Measurements from ENCODE around the gene CDH13. TPM values are rescaled to one million over a fixed set of nuclear protein-coding genes. Genes with fewer than 3 reads are reported as not detected.

CDH13 gene
- total RNA-seq, 1 donor from 2014 or later = 46.4 TPM

GRCh38 chr16:83318390-83318789 lies 691.6 kb downstream of the CDH13 start:
- Mint-ChIP-seq H3K4me3 (no peak overlapping the region), H3K36me3 (no peaks in the 10 kb centered on the region), H3K27me3 (peaks cover 4% of the 10 kb centered on the region), H3K9me3 (no peaks in the 10 kb centered on the region), H3K27ac (no peak overlapping the region), H3K4me1 (ENCODE audit: unreplicated experiment) (peaks cover 7% of the 10 kb centered on the region)
- no peak for DNase-seq (ENCODE audit: extremely low spot score, unreplicated experiment)
- no peak for TF ChIP-seq CTCF (conservative IDR thresholded peaks at IDR 0.05)

DNA sequence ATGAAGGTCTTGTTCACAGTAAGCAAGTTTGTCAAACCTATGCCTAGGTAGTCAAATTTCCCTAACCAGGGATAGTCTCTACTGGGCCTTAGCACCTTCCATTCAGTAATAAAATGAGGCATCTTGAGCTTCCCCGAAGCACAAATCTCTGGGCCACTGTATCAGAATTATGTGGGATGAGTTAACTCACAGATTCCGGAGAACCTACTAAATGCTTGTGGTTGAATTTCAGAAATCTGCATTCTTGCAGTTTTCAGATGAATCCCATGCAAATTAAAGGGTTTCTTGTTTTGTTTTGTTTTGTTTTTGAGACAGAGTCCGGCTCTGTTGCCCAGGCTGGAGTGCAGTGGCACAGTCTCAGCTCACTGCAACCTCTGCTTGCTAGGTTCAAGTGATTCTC lies 702.2 kb downstream of the CDH13 start:
- Mint-ChIP-seq H3K36me3 (no peaks in the 10 kb centered on the region), H3K9me3 (no peaks in the 10 kb centered on the region), H3K4me3 (no peak overlapping the region), H3K27me3 (peaks cover 4% of the 10 kb centered on the region), H3K27ac (no peak overlapping the region), H3K4me1 (ENCODE audit: unreplicated experiment) (no peaks in the 10 kb centered on the region)
- TF ChIP-seq CTCF (conservative IDR thresholded peaks at IDR 0.05) = no peak
- DNase-seq (ENCODE audit: extremely low spot score, unreplicated experiment) = no peak

DNA sequence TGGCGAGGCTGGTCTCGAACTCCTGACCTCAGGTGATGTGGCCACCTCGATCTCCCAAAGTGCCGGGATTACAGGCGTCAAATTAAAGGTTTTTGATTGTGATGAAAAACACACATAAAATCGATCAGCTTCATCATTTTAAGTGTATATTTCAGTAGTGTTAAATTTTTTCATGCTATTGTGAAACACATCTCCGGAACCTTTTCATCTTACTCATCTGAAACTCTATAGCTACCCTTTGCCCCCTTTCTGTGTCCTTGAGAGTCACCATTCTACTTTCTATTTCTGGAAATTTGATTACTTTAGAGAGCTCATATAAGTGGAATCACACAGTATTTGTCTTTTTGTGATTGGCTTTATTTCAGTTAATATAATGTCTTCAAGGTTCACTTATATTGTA lies 702.7 kb downstream of the CDH13 start:
- no peaks in the 10 kb centered on the region for H3K4me1 Mint-ChIP-seq (ENCODE audit: unreplicated experiment)
- TF ChIP-seq CTCF (conservative IDR thresholded peaks at IDR 0.05) = no peak
- H3K4me3 Mint-ChIP-seq = no peak overlapping the region
- H3K27ac Mint-ChIP-seq = no peak overlapping the region
- H3K9me3 Mint-ChIP-seq = no peaks in the 10 kb centered on the region
- H3K36me3 Mint-ChIP-seq = no peaks in the 10 kb centered on the region
- no peak for DNase-seq (ENCODE audit: extremely low spot score, unreplicated experiment)
- peaks cover 2% of the 10 kb centered on the region for H3K27me3 Mint-ChIP-seq

GRCh38 chr16:83330251-83330650 lies 703.5 kb downstream of the CDH13 start:
- no peak for DNase-seq (ENCODE audit: extremely low spot score, unreplicated experiment)
- no peaks in the 10 kb centered on the region for H3K9me3 Mint-ChIP-seq
- no peaks in the 10 kb centered on the region for H3K4me1 Mint-ChIP-seq (ENCODE audit: unreplicated experiment)
- H3K36me3 Mint-ChIP-seq = no peaks in the 10 kb centered on the region
- no peak overlapping the region for H3K27ac Mint-ChIP-seq
- peak; percentile 41 for TF ChIP-seq CTCF (conservative IDR thresholded peaks at IDR 0.05)
- H3K4me3 Mint-ChIP-seq = no peak overlapping the region
- no peaks in the 10 kb centered on the region for H3K27me3 Mint-ChIP-seq

DNA sequence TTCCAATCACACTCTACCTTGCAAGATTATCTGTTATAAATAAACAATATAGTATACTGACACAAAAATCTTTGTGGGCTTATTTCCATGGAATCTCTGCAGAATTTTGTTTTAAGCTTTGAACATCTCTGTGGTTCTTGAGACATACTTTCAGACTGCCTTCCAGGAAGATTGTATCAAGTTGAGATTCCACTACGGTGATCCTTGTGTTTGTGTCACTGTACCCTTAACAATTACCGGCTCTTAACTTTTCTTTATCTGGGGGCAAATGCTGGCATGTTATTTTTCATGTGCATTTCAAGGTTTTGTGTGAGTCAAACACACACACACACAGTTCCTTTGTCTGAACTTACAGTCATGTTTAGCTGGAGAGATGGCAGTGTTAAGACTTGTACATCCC lies 708.3 kb downstream of the CDH13 start:
- Mint-ChIP-seq H3K27ac (no peak overlapping the region), H3K27me3 (no peaks in the 10 kb centered on the region), H3K4me1 (ENCODE audit: unreplicated experiment) (no peaks in the 10 kb centered on the region), H3K9me3 (no peaks in the 10 kb centered on the region), H3K4me3 (no peak overlapping the region), H3K36me3 (no peaks in the 10 kb centered on the region)
- no peak for TF ChIP-seq CTCF (conservative IDR thresholded peaks at IDR 0.05)
- no peak for DNase-seq (ENCODE audit: extremely low spot score, unreplicated experiment)

GRCh38 chr16:83336603-83337002 lies 709.8 kb downstream of the CDH13 start:
- H3K36me3 Mint-ChIP-seq = no peaks in the 10 kb centered on the region

More at GRCh38 chr16:83336603-83337002, 709.8 kb downstream of the CDH13 start:
- Mint-ChIP-seq H3K9me3 (no peaks in the 10 kb centered on the region), H3K4me3 (no peak overlapping the region), H3K4me1 (ENCODE audit: unreplicated experiment) (no peaks in the 10 kb centered on the region), H3K27me3 (no peaks in the 10 kb centered on the region), H3K27ac (no peak overlapping the region)
- no peak for TF ChIP-seq CTCF (conservative IDR thresholded peaks at IDR 0.05)
- DNase-seq (ENCODE audit: extremely low spot score, unreplicated experiment) = no peak
